Activated CD4-positive, alpha-beta memory T cell treated with anti-CD3 and anti-CD28 coated beads, Interleukin-2, amount 10 ng/mL, durations not matched to agents 7 days and 5 days (primary cell): ENCODE data around the gene DNAH14. TPM values are rescaled to one million over a fixed set of nuclear protein-coding genes. Genes with fewer than 3 reads are reported as not detected.
"Not testable (repeated sequence)": the region's sequence is repeated elsewhere in the genome, so short reads cannot be mapped to it uniquely, and the experiment has no call there.

Source experiments
- CTCF ChIA-PET: fragments of 350-600 bp; sonication (Branson Sonifier 250); formaldehyde crosslinking; loops from one replicate; lab custom pipeline; 2021; ENCODE audit warnings: antibody characterized with exemption, inconsistent platforms; lab: Charles Lee
- POLR2A ChIA-PET: fragments of 350-600 bp; sonication (Branson Sonifier 250); formaldehyde crosslinking; loops from one replicate; lab custom pipeline; 2021; ENCODE audit warnings: antibody characterized with exemption; lab: Charles Lee
- DNase-seq: peaks from one replicate; pipeline ENCODE4 v3.0.0-alpha.2; 2020
- H3K27ac Mint-ChIP-seq: one replicate; pipeline ENCODE4 v1.8.0; 2021; ENCODE audit warnings: mild to moderate bottlenecking, mixed read lengths
- H3K27me3 Mint-ChIP-seq: one replicate; pipeline ENCODE4 v1.8.0; 2021; ENCODE audit warnings: mixed read lengths
- H3K36me3 Mint-ChIP-seq: one replicate; pipeline ENCODE4 v1.8.0; 2021; ENCODE audit warnings: low read depth, mixed read lengths
- H3K4me1 Mint-ChIP-seq: one replicate; pipeline ENCODE4 v1.8.0; 2021; ENCODE audit warnings: mixed read lengths
- H3K4me3 Mint-ChIP-seq: one replicate; pipeline ENCODE4 v1.8.0; 2021; ENCODE audit warnings: mild to moderate bottlenecking, mixed read lengths
- H3K9me3 Mint-ChIP-seq: one replicate; pipeline ENCODE4 v1.8.0; 2021; ENCODE audit warnings: mixed read lengths
- total RNA-seq, 2 experiments: library from RNA; stranded (reverse); gene quantifications; one replicate each; pipeline ENCODE4 v1.2.3, GENCODE V29; 2021

Gene DNAH14
- total RNA-seq, 2 experiments from 2014 or later = 0.25 to 0.28 TPM

GRCh38 chr1:225147791-225148190 is 218.3 kb downstream of the DNAH14 start:
- H3K27me3 Mint-ChIP-seq, POLR2A ChIA-PET, H3K4me3 Mint-ChIP-seq, CTCF ChIA-PET, H3K27ac Mint-ChIP-seq, DNase-seq, H3K36me3 Mint-ChIP-seq, H3K9me3 Mint-ChIP-seq, H3K4me1 Mint-ChIP-seq: not testable (repeated sequence)

DNA sequence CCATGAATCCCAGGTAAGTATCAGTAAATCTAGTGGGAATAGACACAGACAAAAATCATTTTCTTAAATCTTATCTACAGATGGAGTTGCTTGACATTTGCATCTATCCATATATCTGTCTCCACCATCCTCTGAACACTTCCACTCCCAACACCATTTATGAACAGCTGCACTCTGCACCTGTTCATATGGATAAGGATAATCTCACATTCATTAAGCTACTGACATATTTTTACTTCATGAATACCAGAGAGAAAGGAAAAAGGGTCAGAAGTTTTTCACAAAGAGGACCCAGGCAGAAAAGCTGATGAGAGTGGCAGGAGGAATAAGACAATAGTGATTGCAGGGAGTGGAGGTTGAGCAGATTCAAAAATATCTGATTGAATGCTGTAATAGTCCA is 222.6 kb downstream of the DNAH14 start:
- ChIA-PET CTCF (no interaction called here), POLR2A (no interaction called here)
- Mint-ChIP-seq H3K4me1 (peaks cover 4% of the 10 kb centered on the region), H3K9me3 (no peaks in the 10 kb centered on the region), H3K4me3 (no peak overlapping the region), H3K36me3 (no peaks in the 10 kb centered on the region), H3K27me3 (peaks cover 2% of the 10 kb centered on the region), H3K27ac (no peak overlapping the region)
- DNase-seq = no peak

DNA sequence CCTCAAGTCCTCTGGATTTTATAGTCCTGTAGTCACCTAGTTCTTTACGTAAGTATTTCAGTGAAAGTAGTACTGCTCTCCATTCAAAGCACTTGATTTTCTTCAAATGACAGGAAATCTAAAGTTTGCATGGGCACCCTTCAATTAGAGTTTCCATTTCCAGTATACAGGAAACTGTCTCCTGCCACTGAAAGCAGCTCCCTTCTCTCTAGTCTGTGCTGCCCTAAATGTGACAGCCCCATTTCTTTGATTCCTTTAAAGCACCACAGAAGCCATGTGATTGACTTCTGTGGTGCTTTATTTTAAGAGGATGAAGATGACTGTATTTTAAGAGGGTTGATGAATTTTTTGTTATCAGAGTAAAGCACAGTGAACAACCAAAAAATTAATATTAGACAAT is 226.1 kb downstream of the DNAH14 start:
- DNase-seq = no peak
- H3K4me1 Mint-ChIP-seq = peaks cover 4% of the 10 kb centered on the region
- ChIA-PET CTCF (no interaction called here), POLR2A (no interaction called here)
- H3K9me3 Mint-ChIP-seq = no peaks in the 10 kb centered on the region
- no peak overlapping the region for H3K4me3 Mint-ChIP-seq
- H3K27me3 Mint-ChIP-seq = peaks cover 2% of the 10 kb centered on the region
- no peak overlapping the region for H3K27ac Mint-ChIP-seq
- H3K36me3 Mint-ChIP-seq = no peaks in the 10 kb centered on the region

DNA sequence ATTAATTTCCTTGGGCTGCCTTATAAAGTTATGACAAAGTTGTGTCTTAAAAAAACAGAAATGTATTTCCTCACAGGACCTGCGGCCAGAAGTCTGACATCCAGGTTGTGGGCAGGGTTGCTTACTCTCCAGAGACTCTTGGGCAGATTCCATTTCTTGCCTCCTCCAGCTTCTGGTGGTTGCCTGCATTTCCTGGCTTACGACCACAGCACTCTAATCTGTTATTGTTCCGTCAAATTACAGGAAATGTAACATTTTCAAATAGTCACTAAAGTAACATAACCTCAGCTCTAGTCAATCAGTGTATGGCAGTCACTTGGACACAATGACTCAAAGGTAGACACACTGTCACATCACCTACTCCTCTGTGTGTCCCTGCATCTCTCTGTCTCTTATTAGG is 226.8 kb downstream of the DNAH14 start:
- no peak for DNase-seq
- Mint-ChIP-seq H3K27ac (no peak overlapping the region), H3K27me3 (peaks cover 2% of the 10 kb centered on the region), H3K9me3 (no peaks in the 10 kb centered on the region), H3K4me3 (no peak overlapping the region), H3K4me1 (peaks cover 4% of the 10 kb centered on the region), H3K36me3 (no peaks in the 10 kb centered on the region)
- ChIA-PET POLR2A (no interaction called here), CTCF (no interaction called here)

DNA sequence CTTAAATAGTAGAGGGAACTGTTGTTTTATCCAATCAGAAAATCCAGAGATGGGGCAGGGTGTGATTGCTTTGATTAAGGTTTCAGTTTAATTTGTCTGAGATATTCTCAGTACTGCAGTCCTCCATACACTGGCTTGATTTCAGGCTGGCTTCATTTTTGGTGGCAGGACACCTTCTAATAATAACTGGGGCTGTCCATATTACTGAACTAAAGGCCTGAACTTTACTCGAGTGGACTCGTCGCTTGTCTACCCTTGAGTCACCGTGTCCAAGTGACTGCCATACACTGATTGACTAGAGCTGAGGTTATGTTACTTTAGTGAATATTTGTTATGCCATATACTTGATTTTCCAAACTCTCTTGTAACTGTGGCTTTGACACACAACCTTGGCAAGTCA is 228.8 kb downstream of the DNAH14 start:
- Mint-ChIP-seq H3K27me3 (peaks cover 2% of the 10 kb centered on the region), H3K27ac (no peak overlapping the region)
- POLR2A ChIA-PET = no interaction called here

GRCh38 chr1:225159793-225160192 is 230.3 kb downstream of the DNAH14 start:
- Mint-ChIP-seq H3K4me1 (peaks cover 4% of the 10 kb centered on the region), H3K27me3 (no peaks in the 10 kb centered on the region), H3K9me3 (no peaks in the 10 kb centered on the region), H3K36me3 (no peaks in the 10 kb centered on the region), H3K4me3 (no peak overlapping the region), H3K27ac (no peak overlapping the region)
- CTCF ChIA-PET = no interaction called here
- DNase-seq = no peak
- POLR2A ChIA-PET = no interaction called here

More for the DNA sequence above, 228.8 kb downstream of the DNAH14 start:
- Mint-ChIP-seq H3K9me3 (no peaks in the 10 kb centered on the region), H3K4me1 (peaks cover 4% of the 10 kb centered on the region), H3K4me3 (no peak overlapping the region), H3K36me3 (no peaks in the 10 kb centered on the region)
- DNase-seq = no peak
- CTCF ChIA-PET = no interaction called here

DNA sequence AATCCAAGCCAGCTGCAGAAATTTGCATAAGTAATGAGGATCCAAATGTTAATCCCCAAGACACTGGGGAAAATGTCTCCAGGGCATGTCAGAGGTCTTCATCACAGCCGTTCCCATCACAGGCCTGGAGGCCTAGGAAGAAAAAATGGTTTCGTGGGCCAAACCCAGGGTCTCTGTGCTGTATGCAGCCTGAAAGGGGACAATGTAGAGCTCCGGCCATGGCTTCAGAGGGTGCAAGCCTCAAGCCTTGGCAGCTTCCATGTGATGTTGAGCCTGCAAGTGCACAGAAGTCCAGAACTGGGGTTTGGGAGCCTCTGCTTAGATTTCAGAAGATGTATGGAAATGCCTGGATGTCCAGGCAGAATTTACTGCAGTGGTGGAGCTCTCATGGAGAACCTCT is 247.9 kb downstream of the DNAH14 start:
- H3K9me3 Mint-ChIP-seq = peaks cover 27% of the 10 kb centered on the region
- DNase-seq, H3K36me3 Mint-ChIP-seq, POLR2A ChIA-PET, H3K4me3 Mint-ChIP-seq, CTCF ChIA-PET, H3K4me1 Mint-ChIP-seq, H3K27ac Mint-ChIP-seq, H3K27me3 Mint-ChIP-seq: not testable (repeated sequence)

DNA sequence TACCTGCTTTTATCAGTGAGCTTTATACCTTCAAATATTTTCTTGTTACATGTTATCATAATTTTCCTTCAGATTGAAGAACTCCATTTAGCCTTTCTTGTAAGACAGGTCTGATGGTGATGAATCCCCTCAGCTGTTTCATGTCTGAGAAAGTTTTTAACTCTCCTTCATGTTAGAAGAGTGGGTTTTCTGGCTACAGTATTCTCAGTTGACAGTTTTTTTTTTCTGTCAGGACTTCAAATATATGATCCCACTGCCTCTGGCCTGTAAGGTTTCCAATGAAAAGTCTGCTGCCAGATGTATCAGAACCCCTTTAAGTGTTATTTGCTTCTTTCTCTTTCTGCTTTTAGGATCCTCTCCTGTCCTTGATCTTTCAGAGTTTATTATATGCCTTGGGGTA is 250.2 kb downstream of the DNAH14 start:
- Mint-ChIP-seq H3K36me3 (no peaks in the 10 kb centered on the region), H3K4me3 (no peak overlapping the region), H3K9me3 (peaks cover 30% of the 10 kb centered on the region), H3K4me1 (peaks cover 16% of the 10 kb centered on the region), H3K27me3 (peaks cover 4% of the 10 kb centered on the region), H3K27ac (no peak overlapping the region)
- DNase-seq = no peak
- ChIA-PET POLR2A (no interaction called here), CTCF (no interaction called here)

GRCh38 chr1:225182716-225183115 is 253.2 kb downstream of the DNAH14 start:
- no peak overlapping the region for H3K4me3 Mint-ChIP-seq
- CTCF ChIA-PET = no interaction called here
- peaks cover 16% of the 10 kb centered on the region for H3K4me1 Mint-ChIP-seq
- H3K27me3 Mint-ChIP-seq = peaks cover 4% of the 10 kb centered on the region
- H3K27ac Mint-ChIP-seq = no peak overlapping the region
- POLR2A ChIA-PET = no interaction called here
- peaks cover 21% of the 10 kb centered on the region for H3K9me3 Mint-ChIP-seq
- no peaks in the 10 kb centered on the region for H3K36me3 Mint-ChIP-seq
- no peak for DNase-seq

- H3K4me1 Mint-ChIP-seq = no peaks in the 10 kb centered on the region
- H3K36me3 Mint-ChIP-seq = no peaks in the 10 kb centered on the region
- DNase-seq = no peak
- H3K9me3 Mint-ChIP-seq = peaks cover 8% of the 10 kb centered on the region
- ChIA-PET POLR2A (no interaction called here), CTCF (no interaction called here)
- no peak overlapping the region for H3K4me3 Mint-ChIP-seq
- H3K27me3 Mint-ChIP-seq = no peaks in the 10 kb centered on the region
- no peak overlapping the region for H3K27ac Mint-ChIP-seq
Measured at GRCh38 chr1:225191199-225191753, 261.8 kb downstream of the DNAH14 start.

DNA sequence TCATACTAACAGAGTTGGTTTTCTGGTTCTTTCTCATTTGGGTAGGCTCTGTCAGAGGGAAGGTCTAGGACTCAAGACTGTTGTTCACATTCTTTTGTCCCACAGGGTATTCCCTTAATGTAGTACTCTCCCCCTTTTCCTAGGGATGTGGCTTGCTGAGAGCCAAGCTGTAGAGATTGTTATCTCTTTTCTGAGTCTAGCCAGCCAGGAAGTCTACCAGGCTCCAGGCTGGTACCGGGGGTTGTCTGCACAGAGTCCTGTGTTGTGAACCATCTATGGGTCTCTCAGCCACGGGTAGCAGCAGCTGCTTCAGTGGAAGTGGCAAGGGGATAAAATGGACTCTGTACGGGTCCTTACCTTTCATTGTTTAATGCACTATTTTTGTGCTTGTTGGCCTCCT is 272.0 kb downstream of the DNAH14 start:
- POLR2A ChIA-PET = no interaction called here
- no peaks in the 10 kb centered on the region for H3K27me3 Mint-ChIP-seq
- CTCF ChIA-PET = no interaction called here
- no peaks in the 10 kb centered on the region for H3K36me3 Mint-ChIP-seq
- H3K27ac Mint-ChIP-seq = no peak overlapping the region
- no peaks in the 10 kb centered on the region for H3K9me3 Mint-ChIP-seq
- no peak for DNase-seq
- no peaks in the 10 kb centered on the region for H3K4me1 Mint-ChIP-seq
- H3K4me3 Mint-ChIP-seq = no peak overlapping the region

DNA sequence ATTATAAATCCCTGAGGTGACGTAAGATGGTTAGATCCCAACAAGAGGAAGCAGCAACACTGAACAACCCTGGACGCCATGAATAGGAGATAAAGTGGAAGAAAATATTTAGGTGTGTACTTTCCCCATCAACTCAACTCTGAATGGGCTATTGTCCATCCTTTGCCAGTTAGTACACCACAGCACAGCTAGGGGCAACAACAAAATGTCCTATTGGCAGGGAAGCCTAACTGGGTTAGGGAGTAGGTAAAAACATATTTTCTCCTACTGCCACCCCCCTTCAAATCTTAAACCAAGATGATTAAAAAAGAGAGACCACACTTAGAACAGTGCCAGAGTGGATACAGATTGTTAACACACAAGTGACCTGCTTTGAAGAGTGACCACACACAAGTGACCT is 278.3 kb downstream of the DNAH14 start:
- POLR2A ChIA-PET = no interaction called here
- no peaks in the 10 kb centered on the region for H3K36me3 Mint-ChIP-seq

GRCh38 chr1:225209153-225209552 is 279.7 kb downstream of the DNAH14 start:
- ChIA-PET CTCF (no interaction called here), POLR2A (no interaction called here)
- H3K9me3 Mint-ChIP-seq = no peaks in the 10 kb centered on the region
- H3K4me3 Mint-ChIP-seq = no peak overlapping the region
- no peaks in the 10 kb centered on the region for H3K27me3 Mint-ChIP-seq
- no peak for DNase-seq
- no peaks in the 10 kb centered on the region for H3K36me3 Mint-ChIP-seq
- no peak overlapping the region for H3K27ac Mint-ChIP-seq
- no peaks in the 10 kb centered on the region for H3K4me1 Mint-ChIP-seq

More for the DNA sequence above, 278.3 kb downstream of the DNAH14 start:
- CTCF ChIA-PET = no interaction called here
- DNase-seq = no peak
- Mint-ChIP-seq H3K9me3 (no peaks in the 10 kb centered on the region), H3K27ac (no peak overlapping the region), H3K4me1 (no peaks in the 10 kb centered on the region), H3K27me3 (no peaks in the 10 kb centered on the region), H3K4me3 (no peak overlapping the region)

GRCh38 chr1:225210180-225210579 is 280.7 kb downstream of the DNAH14 start:
- H3K4me1 Mint-ChIP-seq, DNase-seq, CTCF ChIA-PET, H3K9me3 Mint-ChIP-seq, H3K27me3 Mint-ChIP-seq, H3K36me3 Mint-ChIP-seq, POLR2A ChIA-PET, H3K27ac Mint-ChIP-seq, H3K4me3 Mint-ChIP-seq: not testable (repeated sequence)
